KOPT-K1 (cell line): ENCODE measurements around the gene MASP1.

Experiments used
- H3K27ac ChIP-seq: fragments of 200-600 bp; sonication (generic); 2 replicates; pipeline ENCODE4 v1.5.1; 2016; ENCODE audit warnings: antibody characterized with exemption, mild to moderate bottlenecking, low read depth, low read length; ENCODE audit not compliant: poor library complexity, severe bottlenecking
- H3K36me3 ChIP-seq: fragments of 200-600 bp; sonication (generic); 2 replicates; pipeline ENCODE4 v1.5.1; 2017; ENCODE audit warnings: antibody characterized with exemption, mild to moderate bottlenecking, low read length, moderate library complexity; ENCODE audit not compliant: insufficient read depth
- H3K9me3 ChIP-seq: fragments of 200-600 bp; sonication (generic); 2 replicates; pipeline ENCODE4 v1.5.1; 2017; ENCODE audit warnings: antibody characterized with exemption, low read length, mild to moderate bottlenecking; ENCODE audit not compliant: insufficient read depth, poor library complexity, severe bottlenecking

Gene MASP1

GRCh38 chr3:187310226-187310625 is 18.7 kb upstream of the MASP1 start:
- H3K27ac ChIP-seq = no peak overlapping the region
- H3K36me3 ChIP-seq = no peaks in the 10 kb centered on the region
- H3K9me3 ChIP-seq = no peaks in the 10 kb centered on the region

GRCh38 chr3:187305881-187306280 is 14.3 kb upstream of the MASP1 start:
- H3K36me3 ChIP-seq = no peaks in the 10 kb centered on the region
- H3K9me3 ChIP-seq = no peaks in the 10 kb centered on the region
- no peak overlapping the region for H3K27ac ChIP-seq

- no peaks in the 10 kb centered on the region for H3K36me3 ChIP-seq
- H3K27ac ChIP-seq = no peak overlapping the region
- no peaks in the 10 kb centered on the region for H3K9me3 ChIP-seq
Observed at GRCh38 chr3:187299611-187300010, 8.1 kb upstream of the MASP1 start.

GRCh38 chr3:187296911-187297310 is 5.4 kb upstream of the MASP1 start:
- Histone ChIP-seq H3K9me3 (no peaks in the 10 kb centered on the region), H3K27ac (no peak overlapping the region), H3K36me3 (no peaks in the 10 kb centered on the region)

- H3K27ac ChIP-seq = no peak overlapping the region
- no peaks in the 10 kb centered on the region for H3K9me3 ChIP-seq
- no peaks in the 10 kb centered on the region for H3K36me3 ChIP-seq
Observed at GRCh38 chr3:187296058-187296457, 4.5 kb upstream of the MASP1 start.

GRCh38 chr3:187295316-187296034 is 3.9 kb upstream of the MASP1 start:
- Histone ChIP-seq H3K36me3 (no peaks in the 10 kb centered on the region), H3K27ac (no peak overlapping the region), H3K9me3 (no peaks in the 10 kb centered on the region)

GRCh38 chr3:187293516-187294430 is 2.2 kb upstream of the MASP1 start:
- no peaks in the 10 kb centered on the region for H3K9me3 ChIP-seq
- H3K27ac ChIP-seq = no peak overlapping the region
- H3K36me3 ChIP-seq = no peaks in the 10 kb centered on the region

GRCh38 chr3:187292631-187293515 is 1.3 kb upstream of the MASP1 start:
- no peaks in the 10 kb centered on the region for H3K9me3 ChIP-seq
- no peak overlapping the region for H3K27ac ChIP-seq
- no peaks in the 10 kb centered on the region for H3K36me3 ChIP-seq

- no peaks in the 10 kb centered on the region for H3K9me3 ChIP-seq
- no peaks in the 10 kb centered on the region for H3K36me3 ChIP-seq
- no peak overlapping the region for H3K27ac ChIP-seq
Observed at GRCh38 chr3:187292181-187292580, 644 bp upstream of the MASP1 start.

- Histone ChIP-seq H3K9me3 (no peaks in the 10 kb centered on the region), H3K27ac (no peak overlapping the region), H3K36me3 (no peaks in the 10 kb centered on the region)
Observed at GRCh38 chr3:187291001-187291511, 481 bp downstream of the MASP1 start.

- H3K36me3 ChIP-seq = no peaks in the 10 kb centered on the region
- no peaks in the 10 kb centered on the region for H3K9me3 ChIP-seq
- H3K27ac ChIP-seq = no peak overlapping the region
Observed at GRCh38 chr3:187290503-187290902, 1.0 kb downstream of the MASP1 start.

GRCh38 chr3:187288855-187289605 is 2.5 kb downstream of the MASP1 start:
- no peak overlapping the region for H3K27ac ChIP-seq
- H3K9me3 ChIP-seq = no peaks in the 10 kb centered on the region
- no peaks in the 10 kb centered on the region for H3K36me3 ChIP-seq

- H3K27ac ChIP-seq = no peak overlapping the region
- H3K9me3 ChIP-seq = no peaks in the 10 kb centered on the region
- no peaks in the 10 kb centered on the region for H3K36me3 ChIP-seq
Observed at GRCh38 chr3:187288131-187288854, 3.2 kb downstream of the MASP1 start.

GRCh38 chr3:187287256-187287655 is 4.3 kb downstream of the MASP1 start:
- no peaks in the 10 kb centered on the region for H3K36me3 ChIP-seq
- no peaks in the 10 kb centered on the region for H3K9me3 ChIP-seq

More at GRCh38 chr3:187287256-187287655, 4.3 kb downstream of the MASP1 start:
- no peak overlapping the region for H3K27ac ChIP-seq
